Measurements from ENCODE around the gene CD300H.
"Not testable (repeated sequence)": the region's sequence is repeated elsewhere in the genome, so short reads cannot be mapped to it uniquely, and the experiment has no call there.

The CD300H gene

GRCh38 chr17:74561586-74561985, 5.7 kb downstream of the CD300H start (continued):
- no peak for TF ChIP-seq PRDM6 (tag by site-specific recombination; IDR thresholded peaks at IDR 0.05)
- TF ChIP-seq ZNF596 (tag by site-specific recombination; IDR thresholded peaks at IDR 0.05) = no peak
- no peak for TF ChIP-seq ZNF777 (tag by site-specific recombination; IDR thresholded peaks at IDR 0.05; ENCODE audit: borderline replicate concordance)
- TF ChIP-seq KLF10 (tag by site-specific recombination; IDR thresholded peaks at IDR 0.05) = no peak
- no peak for TF ChIP-seq ZNF184 (tag by site-specific recombination; IDR thresholded peaks at IDR 0.05)
- no peak for TF ChIP-seq SP3 (tag by site-specific recombination; IDR thresholded peaks at IDR 0.05)

GRCh38 chr17:74558882-74559519, 8.3 kb downstream of the CD300H start:
- TF ChIP-seq ZBTB48 (tag by site-specific recombination; IDR thresholded peaks at IDR 0.05) (no peak), ZNF521 (tag by site-specific recombination; IDR thresholded peaks at IDR 0.05) (no peak), ZNF660 (tag by site-specific recombination; IDR thresholded peaks at IDR 0.05) (no peak), ZNF146 (tag by site-specific recombination; IDR thresholded peaks at IDR 0.05) (no peak), ZNF169 (tag by site-specific recombination; IDR thresholded peaks at IDR 0.05) (no peak), ZNF747 (tag by site-specific recombination; IDR thresholded peaks at IDR 0.05) (no peak), INSM2 (tag by site-specific recombination; IDR thresholded peaks at IDR 0.05) (no peak), ZNF324 (tag by site-specific recombination; IDR thresholded peaks at IDR 0.05) (no peak), ZNF2 (tag by site-specific recombination; IDR thresholded peaks at IDR 0.05) (no peak), ZNF768 (tag by site-specific recombination; IDR thresholded peaks at IDR 0.05) (no peak), TRIM28 (IDR thresholded peaks at IDR 0.05; ENCODE audit: borderline replicate concordance, low read length) (no peak), ZNF354C (tag by site-specific recombination; IDR thresholded peaks at IDR 0.05; ENCODE audit: borderline replicate concordance, low read depth) (no peak), BCL11A (tag by site-specific recombination; IDR thresholded peaks at IDR 0.05; ENCODE audit: low read depth) (no peak), GFI1B (tag by site-specific recombination; IDR thresholded peaks at IDR 0.05) (no peak), ZNF596 (tag by site-specific recombination; IDR thresholded peaks at IDR 0.05) (no peak), ZNF211 (tag by site-specific recombination; IDR thresholded peaks at IDR 0.05; ENCODE audit: low read depth) (no peak), ZNF426 (tag by site-specific recombination; IDR thresholded peaks at IDR 0.05) (no peak)

GRCh38 chr17:74558402-74558801, 8.9 kb downstream of the CD300H start:
- H3K4me1 ChIP-seq (ENCODE audit: control insufficient read depth, insufficient read depth, low read length); H3K9me3 ChIP-seq (ENCODE audit: control insufficient read depth, insufficient read depth, low read depth, low read length); H3K36me3 ChIP-seq (ENCODE audit: control insufficient read depth in 2 of 2, insufficient read depth in 1 of 2, low read length in 2 of 2); H3K4me3 ChIP-seq (ENCODE audit: low read depth, low read length); H3K27ac ChIP-seq (ENCODE audit: extremely low read depth, low read depth, low read length); POLR2A ChIA-PET: not testable (repeated sequence)
- CTCF ChIA-PET = interaction anchor here (0.6 kb wide), 1 partner anchor 198 kb away, joined by 3 read pairs; no protein-coding TSS in a partner anchor

More at GRCh38 chr17:74558882-74559519, 8.3 kb downstream of the CD300H start:
- ChIA-PET CTCF (no interaction called here), POLR2A (no interaction called here)
- Histone ChIP-seq H3K27ac (ENCODE audit: extremely low read depth, low read depth, low read length) (no peak overlapping the region), H3K9me3 (ENCODE audit: control insufficient read depth, insufficient read depth, low read depth, low read length) (no peaks in the 10 kb centered on the region), H3K4me3 (ENCODE audit: low read depth, low read length) (no peak overlapping the region), H3K36me3 (ENCODE audit: control insufficient read depth in 2 of 2, insufficient read depth in 1 of 2, low read length in 2 of 2) (no peaks in the 10 kb centered on the region), H3K4me1 (ENCODE audit: control insufficient read depth, insufficient read depth, low read length) (no peaks in the 10 kb centered on the region)
